ENCODE data around the gene VEGFB. TPM values are rescaled to one million over a fixed set of nuclear protein-coding genes. Genes with fewer than 3 reads are reported as not detected.

Gene VEGFB
- total and polyA plus RNA-seq, 2 donors from 2014 or later = 77.6 to 157 TPM

DNA sequence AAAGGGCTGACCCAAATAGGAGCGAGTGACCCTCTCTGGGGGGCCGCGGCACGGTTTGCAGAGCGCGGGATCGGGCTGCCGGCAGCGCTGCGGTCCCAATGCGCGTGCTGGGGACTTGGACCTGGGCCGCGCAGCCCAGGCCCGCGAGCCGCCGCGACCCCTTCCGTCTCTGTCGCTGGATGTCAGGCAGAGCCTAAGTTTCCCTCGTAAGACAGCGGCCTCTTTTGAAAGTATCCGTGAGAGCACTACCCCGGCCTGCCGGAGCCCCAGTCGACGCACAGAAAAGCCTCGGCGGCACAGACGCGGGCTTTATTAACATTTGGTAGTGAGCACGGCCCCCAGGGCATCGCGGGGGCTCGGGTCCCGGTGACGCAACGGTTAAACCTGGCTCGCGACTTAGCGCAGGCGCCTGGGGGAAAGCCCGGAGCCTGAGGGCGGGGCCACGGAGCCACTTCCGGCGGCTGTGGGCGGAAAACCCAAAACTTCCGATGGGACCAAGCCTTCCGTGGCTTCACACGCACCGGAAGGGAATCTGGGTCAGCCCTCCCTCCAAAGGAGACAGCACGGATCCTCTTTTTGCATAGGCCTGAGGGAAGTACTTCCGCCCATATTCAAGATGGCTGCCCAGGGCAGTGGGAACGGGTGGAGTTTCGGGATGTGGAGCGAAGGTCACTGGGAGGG lies 35.3 kb downstream of the VEGFB start:
- Histone ChIP-seq H3K9ac (ENCODE audit: low read length in 3 of 3) (peak overlapping the region; percentile 62 to 97 (median 90)), H3K9me3 (ENCODE audit: control insufficient read depth in 2 of 3, insufficient read depth in 1 of 3, low read length in 3 of 3) (no peaks in the 10 kb centered on the region), H3K36me3 (ENCODE audit: control insufficient read depth in 2 of 3, insufficient read depth in 3 of 3, low read length in 3 of 3) (peaks cover 0 to 4% (median 0%) of the 10 kb centered on the region in 3 donors), H3K27me3 (ENCODE audit: control insufficient read depth, insufficient read depth, low read length) (no peaks in the 10 kb centered on the region), H3K27ac (ENCODE audit: low read depth in 2 of 2, low read length in 2 of 2) (peak overlapping the region; percentile 94 to 99), H3K4me3 (ENCODE audit: low read length in 3 of 3) (peak overlapping the region; percentile 80 to 100 (median 94)), H3K4me1 (ENCODE audit: control insufficient read depth in 2 of 3, insufficient read depth in 2 of 3, low read depth in 1 of 3, low read length in 3 of 3) (peaks cover 0 to 18% (median 9%) of the 10 kb centered on the region in 3 donors)
- intact Hi-C loops (cut with DNase I) = no loop called here
- TF ChIP-seq, protein P1, sequence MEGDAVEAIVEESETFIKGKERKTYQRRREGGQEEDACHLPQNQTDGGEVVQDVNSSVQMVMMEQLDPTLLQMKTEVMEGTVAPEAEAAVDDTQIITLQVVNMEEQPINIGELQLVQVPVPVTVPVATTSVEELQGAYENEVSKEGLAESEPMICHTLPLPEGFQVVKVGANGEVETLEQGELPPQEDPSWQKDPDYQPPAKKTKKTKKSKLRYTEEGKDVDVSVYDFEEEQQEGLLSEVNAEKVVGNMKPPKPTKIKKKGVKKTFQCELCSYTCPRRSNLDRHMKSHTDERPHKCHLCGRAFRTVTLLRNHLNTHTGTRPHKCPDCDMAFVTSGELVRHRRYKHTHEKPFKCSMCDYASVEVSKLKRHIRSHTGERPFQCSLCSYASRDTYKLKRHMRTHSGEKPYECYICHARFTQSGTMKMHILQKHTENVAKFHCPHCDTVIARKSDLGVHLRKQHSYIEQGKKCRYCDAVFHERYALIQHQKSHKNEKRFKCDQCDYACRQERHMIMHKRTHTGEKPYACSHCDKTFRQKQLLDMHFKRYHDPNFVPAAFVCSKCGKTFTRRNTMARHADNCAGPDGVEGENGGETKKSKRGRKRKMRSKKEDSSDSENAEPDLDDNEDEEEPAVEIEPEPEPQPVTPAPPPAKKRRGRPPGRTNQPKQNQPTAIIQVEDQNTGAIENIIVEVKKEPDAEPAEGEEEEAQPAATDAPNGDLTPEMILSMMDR (IDR thresholded peaks at IDR 0.05; ENCODE audit: borderline replicate concordance, extremely low read depth, insufficient read depth) = no peak
- FAIRE-seq = peak; percentile 93
- DNase-seq = peak; percentile 99 to 100 (median 99)

DNA sequence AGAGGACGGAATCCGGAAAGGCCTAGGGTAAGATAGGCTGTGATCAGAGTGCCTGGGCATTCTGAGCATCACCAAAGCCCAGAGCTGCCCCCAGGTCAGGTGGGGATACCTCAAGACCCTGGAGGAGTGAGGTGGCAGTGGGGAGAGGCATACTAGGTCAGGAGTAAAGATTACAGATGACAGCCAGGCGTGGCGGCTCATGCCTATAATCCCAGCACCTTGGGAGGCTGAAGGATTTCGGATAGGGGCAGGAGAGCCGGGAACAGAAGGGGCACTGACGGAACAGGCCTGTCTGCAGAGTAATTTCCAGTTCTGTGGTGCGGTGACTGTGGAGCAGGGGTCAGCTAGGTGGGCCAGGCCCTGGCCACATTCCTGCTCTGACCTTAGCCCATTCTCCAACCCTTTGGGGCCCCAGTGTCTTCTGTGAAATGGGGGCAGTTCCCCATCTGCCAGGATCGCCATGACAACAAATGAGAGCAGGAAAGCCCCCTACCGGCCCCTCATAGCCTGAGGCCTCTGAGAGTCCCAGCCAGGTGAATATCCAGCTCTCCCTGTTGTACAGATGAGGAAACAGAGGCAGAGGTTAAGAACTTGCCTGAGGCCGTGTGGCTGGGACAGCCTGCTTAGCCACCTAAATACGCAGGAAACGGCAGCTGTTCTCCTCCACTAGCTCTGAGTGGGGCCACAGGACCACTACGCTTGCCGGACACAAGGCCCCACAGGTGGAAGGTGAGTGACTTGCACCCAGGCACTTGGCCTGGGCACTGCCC lies 40.8 kb downstream of the VEGFB start:
- H3K4me1 ChIP-seq (ENCODE audit: control insufficient read depth in 2 of 3, insufficient read depth in 2 of 3, low read depth in 1 of 3, low read length in 3 of 3) = peaks cover 0 to 4% (median 0%) of the 10 kb centered on the region in 3 donors
- no peaks in the 10 kb centered on the region for H3K9me3 ChIP-seq (ENCODE audit: control insufficient read depth in 2 of 3, insufficient read depth in 1 of 3, low read length in 3 of 3)
- intact Hi-C loops (cut with DNase I) = no loop called here
- no peak overlapping the region for H3K4me3 ChIP-seq (ENCODE audit: low read length in 3 of 3)
- H3K27me3 ChIP-seq (ENCODE audit: control insufficient read depth, insufficient read depth, low read length) = no peaks in the 10 kb centered on the region
- no peak for FAIRE-seq
- no peak overlapping the region for H3K27ac ChIP-seq (ENCODE audit: low read depth in 2 of 2, low read length in 2 of 2)
- peaks cover 0 to 4% (median 2%) of the 10 kb centered on the region in 3 donors for H3K36me3 ChIP-seq (ENCODE audit: control insufficient read depth in 2 of 3, insufficient read depth in 3 of 3, low read length in 3 of 3)
- TF ChIP-seq, protein P1 (IDR thresholded peaks at IDR 0.05; ENCODE audit: borderline replicate concordance, extremely low read depth, insufficient read depth) = no peak
- no peak for DNase-seq
- no peak overlapping the region for H3K9ac ChIP-seq (ENCODE audit: low read length in 3 of 3)

DNA sequence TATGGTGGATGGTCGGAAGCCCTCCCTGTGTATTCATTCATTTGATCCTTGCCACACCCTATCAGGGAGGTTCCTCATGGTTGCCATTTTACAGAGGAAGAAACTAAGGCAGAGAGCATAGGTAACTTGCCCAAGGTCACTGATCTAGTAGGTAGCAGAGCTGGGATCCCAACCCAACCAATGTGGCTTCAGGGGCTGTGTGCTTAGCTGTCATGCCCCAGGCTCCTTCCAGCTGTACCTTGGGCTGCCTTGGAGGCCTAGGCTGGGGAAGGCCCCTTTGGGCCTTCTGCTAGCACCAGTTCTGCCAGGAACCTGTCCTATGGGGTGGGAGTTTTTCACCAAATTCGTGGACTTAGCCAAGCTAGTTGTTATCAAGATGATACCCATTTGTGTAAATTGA lies 41.5 kb downstream of the VEGFB start:
- TF ChIP-seq, protein P1 (IDR thresholded peaks at IDR 0.05; ENCODE audit: borderline replicate concordance, extremely low read depth, insufficient read depth) = no peak
- no peak for FAIRE-seq
- H3K4me3 ChIP-seq (ENCODE audit: low read length in 3 of 3) = no peak overlapping the region
- H3K27me3 ChIP-seq (ENCODE audit: control insufficient read depth, insufficient read depth, low read length) = no peaks in the 10 kb centered on the region
- DNase-seq = no peak
- intact Hi-C loops (cut with DNase I) = no loop called here
- no peak overlapping the region for H3K9ac ChIP-seq (ENCODE audit: low read length in 3 of 3)
- H3K9me3 ChIP-seq (ENCODE audit: control insufficient read depth in 2 of 3, insufficient read depth in 1 of 3, low read length in 3 of 3) = no peaks in the 10 kb centered on the region
- H3K36me3 ChIP-seq (ENCODE audit: control insufficient read depth in 2 of 3, insufficient read depth in 3 of 3, low read length in 3 of 3) = peaks cover 0 to 4% (median 2%) of the 10 kb centered on the region in 3 donors
- peaks cover 0 to 4% (median 0%) of the 10 kb centered on the region in 3 donors for H3K4me1 ChIP-seq (ENCODE audit: control insufficient read depth in 2 of 3, insufficient read depth in 2 of 3, low read depth in 1 of 3, low read length in 3 of 3)
- H3K27ac ChIP-seq (ENCODE audit: low read depth in 2 of 2, low read length in 2 of 2) = no peak overlapping the region

All from kidney (tissue), 14 donors.